Activated T-cell treated with anti-CD3 and anti-CD28 coated beads, Interleukin-2, amount 50 U/mL, for 72 hours (primary cell): ENCODE results near the gene FOXRED1. TPM values are rescaled to one million over a fixed set of nuclear protein-coding genes. Genes with fewer than 3 reads are reported as not detected.

ENCODE experiments used
- ATAC-seq, 2 donors: fragments of 150-1000 bp; cut with Tn5 transposase; replicated peaks in 1 of 2; 2 replicates each; pipeline ENCODE4 v1.10.0; 2021; ENCODE audit warnings: moderate library complexity in 2 of 2, mild to moderate bottlenecking in 1 of 2
- DNase-seq, 2 donors: peaks; one replicate each; pipeline ENCODE4 v3.0.0; 2021 to 2022; ENCODE audit warnings: mixed read lengths in 1 of 2
- H3K27ac Mint-ChIP-seq: one replicate; pipeline ENCODE4 v1.8.0; 2022; ENCODE audit warnings: mild to moderate bottlenecking, moderate library complexity, mixed read lengths
- H3K27me3 Mint-ChIP-seq: one replicate; pipeline ENCODE4 v1.8.0; 2022; ENCODE audit warnings: low read depth, mixed read lengths
- H3K36me3 Mint-ChIP-seq, 2 donors: one replicate each; pipeline ENCODE4 v1.8.0; 2022; ENCODE audit warnings: mixed read lengths in 2 of 2, mild to moderate bottlenecking in 1 of 2; ENCODE audit not compliant: insufficient read depth in 2 of 2
- H3K4me1 Mint-ChIP-seq: one replicate; pipeline ENCODE4 v1.8.0; 2022; ENCODE audit warnings: low read depth, mixed read lengths
- H3K4me3 Mint-ChIP-seq, 2 donors: one replicate each; pipeline ENCODE4 v1.8.0; 2022; ENCODE audit warnings: mild to moderate bottlenecking in 2 of 2, mixed read lengths in 2 of 2, moderate library complexity in 2 of 2
- H3K9me3 Mint-ChIP-seq, 2 donors: one replicate each; pipeline ENCODE4 v1.8.0; 2022; ENCODE audit warnings: mixed read lengths in 2 of 2
- total RNA-seq, 2 donors: library from RNA; stranded (reverse); gene quantifications; one replicate each; pipeline ENCODE4 v1.2.3, GENCODE V29; 2022

FOXRED1 gene
- total RNA-seq, 2 donors from 2014 or later = 35.0 to 51.9 TPM

- no peak overlapping the region for H3K4me3 Mint-ChIP-seq
- no peaks in the 10 kb centered on the region for H3K9me3 Mint-ChIP-seq
- peak overlapping the region; percentile 75 for H3K27ac Mint-ChIP-seq
- DNase-seq (no peak), ATAC-seq (no peak)
- H3K4me1 Mint-ChIP-seq = peaks cover 23% of the 10 kb centered on the region
- no peaks in the 10 kb centered on the region for H3K36me3 Mint-ChIP-seq
- no peaks in the 10 kb centered on the region for H3K27me3 Mint-ChIP-seq
These were observed 58.5 kb downstream of the FOXRED1 start for GRCh38 chr11:126327281-126328000.

Other genes with a start within 250 kb of the FOXRED1 start
- gene CDON, start 206.3 kb upstream of the FOXRED1 start, total RNA-seq = 1 to 10 TPM; 1.3 to 1.9 TPM
- 10 to 100 TPM; 38.7 to 41.4 TPM for gene RPUSD4, start 57.5 kb upstream of the FOXRED1 start, total RNA-seq
- gene FAM118B, start 57.4 kb upstream of the FOXRED1 start, total RNA-seq = 10 to 100 TPM; 11.1 to 13.2 TPM
- gene SRPRA, start 259 bp upstream of the FOXRED1 start, total RNA-seq = 100 to 1,000 TPM; 118 to 136 TPM
- 10 to 100 TPM; 14.0 to 15.2 TPM for gene TIRAP, start 13.9 kb downstream of the FOXRED1 start, total RNA-seq
- 10 to 100 TPM; 33.9 to 37.7 TPM for gene DCPS, start 34.9 kb downstream of the FOXRED1 start, total RNA-seq
- 10 to 100 TPM; 10.9 to 12.1 TPM for gene ST3GAL4, start 86.5 kb downstream of the FOXRED1 start, total RNA-seq